Esophagus squamous epithelium (tissue), 4 donors: ENCODE measurements around the gene TBX2.

Source experiments
- POLR2A ChIP-seq, 4 donors: fragments of 450-650 bp; IDR thresholded peaks; one replicate each; pipeline ENCODE4 v1.6.1; 2017; ENCODE audit warnings: antibody characterized with exemption in 4 of 4, mild to moderate bottlenecking in 4 of 4, moderate library complexity in 3 of 4
- TF ChIP-seq, protein P1 (sequence below), 6 experiments: fragments of 450-650 bp in 4 of 6; fragments of 200-600 bp in 2 of 6; sonication (generic) in 2 of 6; IDR thresholded peaks; one replicate each; pipeline ENCODE4 v1.5.1; 2016 to 2019; ENCODE audit warnings: antibody characterized with exemption in 6 of 6, mild to moderate bottlenecking in 4 of 6, moderate library complexity in 4 of 6

- TF ChIP-seq, protein P1, sequence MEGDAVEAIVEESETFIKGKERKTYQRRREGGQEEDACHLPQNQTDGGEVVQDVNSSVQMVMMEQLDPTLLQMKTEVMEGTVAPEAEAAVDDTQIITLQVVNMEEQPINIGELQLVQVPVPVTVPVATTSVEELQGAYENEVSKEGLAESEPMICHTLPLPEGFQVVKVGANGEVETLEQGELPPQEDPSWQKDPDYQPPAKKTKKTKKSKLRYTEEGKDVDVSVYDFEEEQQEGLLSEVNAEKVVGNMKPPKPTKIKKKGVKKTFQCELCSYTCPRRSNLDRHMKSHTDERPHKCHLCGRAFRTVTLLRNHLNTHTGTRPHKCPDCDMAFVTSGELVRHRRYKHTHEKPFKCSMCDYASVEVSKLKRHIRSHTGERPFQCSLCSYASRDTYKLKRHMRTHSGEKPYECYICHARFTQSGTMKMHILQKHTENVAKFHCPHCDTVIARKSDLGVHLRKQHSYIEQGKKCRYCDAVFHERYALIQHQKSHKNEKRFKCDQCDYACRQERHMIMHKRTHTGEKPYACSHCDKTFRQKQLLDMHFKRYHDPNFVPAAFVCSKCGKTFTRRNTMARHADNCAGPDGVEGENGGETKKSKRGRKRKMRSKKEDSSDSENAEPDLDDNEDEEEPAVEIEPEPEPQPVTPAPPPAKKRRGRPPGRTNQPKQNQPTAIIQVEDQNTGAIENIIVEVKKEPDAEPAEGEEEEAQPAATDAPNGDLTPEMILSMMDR (IDR thresholded peaks at IDR 0.05), result no peak
- TF ChIP-seq POLR2A (IDR thresholded peaks at IDR 0.05), result no peak
Observed at GRCh38 chr17:61449707-61450640, 50.3 kb downstream of the TBX2 start.
